Gastroesophageal sphincter (tissue), 4 donors: ENCODE data around the gene SHKBP1. TPM values are rescaled to one million over a fixed set of nuclear protein-coding genes. Genes with fewer than 3 reads are reported as not detected.

Source experiments
- ATAC-seq: fragments of 150-250 bp; one replicate; pipeline ENCODE4 v1.9.1; 2016; ENCODE audit warnings: mild to moderate bottlenecking, moderate library complexity
- H3K27ac ChIP-seq, 4 donors: fragments of 200-600 bp; sonication (generic) in 3 of 4; 1 replicate in 3 of 4; 2 replicates in 1 of 4; pipeline ENCODE4 v1.5.1; 2016 to 2019
- H3K27me3 ChIP-seq: fragments of 200-600 bp; sonication (generic); one replicate; pipeline ENCODE4 v1.5.1; 2019
- H3K36me3 ChIP-seq, 2 donors: fragments of 200-600 bp; sonication (generic); one replicate each; pipeline ENCODE4 v1.5.1; 2019; ENCODE audit warnings: control low read depth in 1 of 2
- H3K4me1 ChIP-seq, 3 donors: fragments of 200-600 bp; sonication (generic); 1 replicate in 2 of 3; 2 replicates in 1 of 3; pipeline ENCODE4 v1.5.1; 2016 to 2019; ENCODE audit warnings: control low read depth in 2 of 3
- H3K4me3 ChIP-seq, 2 donors: fragments of 200-600 bp; sonication (generic); one replicate each; pipeline ENCODE4 v1.5.1; 2019; ENCODE audit warnings: mild to moderate bottlenecking in 1 of 2, moderate library complexity in 1 of 2
- H3K9me3 ChIP-seq, 3 donors: fragments of 200-600 bp; sonication (generic); one replicate each; pipeline ENCODE4 v1.5.1; 2017 to 2019; ENCODE audit warnings: control low read depth in 2 of 3
- CTCF ChIP-seq, 4 experiments: fragments of 200-600 bp in 2 of 4; fragments of 450-650 bp in 2 of 4; sonication (generic) in 1 of 4; IDR thresholded peaks; one replicate each; pipeline ENCODE4 v1.5.1; 2017 to 2019; ENCODE audit warnings: antibody characterized with exemption in 4 of 4, mild to moderate bottlenecking in 2 of 4, moderate library complexity in 2 of 4
- EP300 ChIP-seq: sonication (generic); formaldehyde crosslinking; IDR thresholded peaks from one replicate; pipeline ENCODE4 v1.6.1; 2017; ENCODE audit warnings: antibody characterized with exemption, mild to moderate bottlenecking
- POLR2A ChIP-seq, 2 donors: fragments of 450-650 bp; IDR thresholded peaks; one replicate each; pipeline ENCODE4 v1.6.1; 2017; ENCODE audit warnings: antibody characterized with exemption in 2 of 2, mild to moderate bottlenecking in 2 of 2, moderate library complexity in 1 of 2
- POLR2AphosphoS5 ChIP-seq: sonication (generic); formaldehyde crosslinking; IDR thresholded peaks from one replicate; pipeline ENCODE4 v1.6.1; 2017; ENCODE audit warnings: antibody characterized with exemption
- WGBS, 2 donors: methylation state at CpG; one replicate each; pipeline ENCODE4 v1.1.5; 2018; ENCODE audit warnings: low coverage in 1 of 2; 5-methylcytosine and 5-hydroxymethylcytosine counted together
- total RNA-seq, 4 donors: library from RNA; depleted of rRNA; stranded (reverse); fragments of >200 nt; gene quantifications; one replicate each; pipeline ENCODE4 v1.1.0, GENCODE V29; 2016

SHKBP1 gene
- total RNA-seq, 4 donors from 2014 or later = 30.3 to 50.1 (median 37.7) TPM

- Histone ChIP-seq H3K9me3 (no peaks in the 10 kb centered on the region), H3K27me3 (peaks cover 54% of the 10 kb centered on the region), H3K36me3 (no peaks in the 10 kb centered on the region), H3K27ac (peak overlapping the region; percentile 5 to 87 (median 86)), H3K4me1 (peaks cover 0 to 92% (median 70%) of the 10 kb centered on the region in 3 donors), H3K4me3 (peak overlapping the region; percentile 8 to 71)
- no peak for ATAC-seq
- no peak for TF ChIP-seq POLR2A (IDR thresholded peaks at IDR 0.05)
- WGBS, 2 donors = 7 to 18% methylated on average over 3 to 8 of the region's 13 CpGs
Measured at GRCh38 chr19:40600570-40601133, 24.0 kb downstream of the SHKBP1 start.

- no peak for ATAC-seq
- peaks cover 48% of the 10 kb centered on the region for H3K27me3 ChIP-seq
- TF ChIP-seq POLR2AphosphoS5 (peak; percentile 6), EP300 (no peak), CTCF (IDR thresholded peaks at IDR 0.05) (peak in 2 of 4 experiments; percentile 18 to 28), POLR2A (IDR thresholded peaks at IDR 0.05) (peak; percentile 52)
Measured at GRCh38 chr19:40601134-40601974, 24.7 kb downstream of the SHKBP1 start, which contains the start of gene LTBP4. Gene LTBP4 (plus strand): TSS chr19:40601369. CDS start chr19:40601388, 19 bp downstream.

GRCh38 chr19:40603071-40603388 is 26.4 kb downstream of the SHKBP1 start:
- Histone ChIP-seq H3K36me3 (no peaks in the 10 kb centered on the region), H3K27me3 (peaks cover 31% of the 10 kb centered on the region), H3K4me1 (peaks cover 0 to 95% (median 66%) of the 10 kb centered on the region in 3 donors), H3K4me3 (peak overlapping the region in 1 of 2 donors; percentile 71), H3K9me3 (no peaks in the 10 kb centered on the region), H3K27ac (peak overlapping the region; percentile 50 to 87 (median 86))
- TF ChIP-seq POLR2A (IDR thresholded peaks at IDR 0.05) (no peak), CTCF (IDR thresholded peaks at IDR 0.05) (no peak), EP300 (no peak), POLR2AphosphoS5 (no peak)
- no peak for ATAC-seq
- WGBS, 2 donors = 57 to 67% methylated on average over 1 to 2 of the region's 2 CpGs

More at GRCh38 chr19:40601134-40601974, 24.7 kb downstream of the SHKBP1 start, which contains the start of gene LTBP4:
- Histone ChIP-seq H3K4me1 (peaks cover 0 to 99% (median 77%) of the 10 kb centered on the region in 3 donors), H3K9me3 (no peaks in the 10 kb centered on the region), H3K36me3 (no peaks in the 10 kb centered on the region), H3K4me3 (peak within 1 kb of the TSS; percentile 56 to 71), H3K27ac (peak within 1 kb of the TSS; percentile 50 to 87 (median 86))
- 0% methylated on average over 4 of the region's 82 CpGs; no CpG with 5 or more reads in 1 of the 2 donors for WGBS, 2 donors

GRCh38 chr19:40603389-40604170 is 26.9 kb downstream of the SHKBP1 start:
- Histone ChIP-seq H3K36me3 (no peaks in the 10 kb centered on the region), H3K27ac (peak overlapping the region; percentile 50 to 87 (median 86)), H3K4me1 (peaks cover 0 to 94% (median 61%) of the 10 kb centered on the region in 3 donors), H3K9me3 (no peaks in the 10 kb centered on the region), H3K27me3 (peaks cover 26% of the 10 kb centered on the region), H3K4me3 (peak overlapping the region; percentile 23 to 71)
- TF ChIP-seq EP300 = no peak
- TF ChIP-seq POLR2A (IDR thresholded peaks at IDR 0.05) = peak; percentile 25 to 41
- peak in 2 of 4 experiments; percentile 4 to 11 for TF ChIP-seq CTCF (IDR thresholded peaks at IDR 0.05)
- TF ChIP-seq POLR2AphosphoS5 = peak; percentile 78
- peak; percentile 85 for ATAC-seq
- WGBS, 2 donors = 0% methylated on average over 8 to 18 of the region's 43 CpGs

- no peaks in the 10 kb centered on the region for H3K9me3 ChIP-seq
- peak overlapping the region in 3 of 4 donors; percentile 85 to 87 (median 87) for H3K27ac ChIP-seq
- H3K36me3 ChIP-seq = no peaks in the 10 kb centered on the region
- TF ChIP-seq CTCF (IDR thresholded peaks at IDR 0.05) (no peak), EP300 (no peak)
- H3K4me1 ChIP-seq = peaks cover 0 to 92% (median 61%) of the 10 kb centered on the region in 3 donors
- peaks cover 26% of the 10 kb centered on the region for H3K27me3 ChIP-seq
- peak overlapping the region; percentile 23 to 71 for H3K4me3 ChIP-seq
- no peak for ATAC-seq
- 0 to 10% methylated on average over 9 to 18 of the region's 18 CpGs for WGBS, 2 donors
Measured at GRCh38 chr19:40604171-40604646, 27.5 kb downstream of the SHKBP1 start.
